Bronchial epithelial cell (primary cell): ENCODE data around the gene MAN1C1. TPM values are rescaled to one million over a fixed set of nuclear protein-coding genes. Genes with fewer than 3 reads are reported as not detected.

Experiments
- DNase-seq: peaks from one replicate; pipeline ENCODE4 v3.0.0-alpha.2; 2010; ENCODE audit warnings: low read depth
- FAIRE-seq: peaks from 2 replicates; lab custom pipeline; 2011; peaks lifted over from hg19 to GRCh38; lab: Jason Lieb, UNC
- H3K27me3 ChIP-seq: 2 replicates; pipeline ENCODE4 v1.5.1; 2011; ENCODE audit warnings: low read length; ENCODE audit not compliant: control insufficient read depth, insufficient read depth
- H3K36me3 ChIP-seq: 2 replicates; pipeline ENCODE4 v1.5.1; 2011; ENCODE audit warnings: low read length; ENCODE audit not compliant: control insufficient read depth, insufficient read depth
- H3K4me3 ChIP-seq: 2 replicates; pipeline ENCODE4 v1.5.1; 2011; ENCODE audit warnings: mild to moderate bottlenecking, low read depth, low read length, control low read depth
- total RNA-seq: library from RNA; depleted of rRNA; stranded (reverse); fragments of >200 nt; gene quantifications from 2 replicates; pipeline ENCODE4 v1.2.1, GENCODE V29; 2014
- TF ChIP-seq, protein P1 (sequence below): IDR thresholded peaks from 2 replicates; pipeline ENCODE4 v1.5.1; 2011; ENCODE audit warnings: mild to moderate bottlenecking, moderate library complexity, low read length, control low read depth, inconsistent platforms; ENCODE audit not compliant: insufficient read depth, severe bottlenecking

MAN1C1 gene
- total RNA-seq, 1 donor from 2014 or later: under 0.01 TPM

DNA sequence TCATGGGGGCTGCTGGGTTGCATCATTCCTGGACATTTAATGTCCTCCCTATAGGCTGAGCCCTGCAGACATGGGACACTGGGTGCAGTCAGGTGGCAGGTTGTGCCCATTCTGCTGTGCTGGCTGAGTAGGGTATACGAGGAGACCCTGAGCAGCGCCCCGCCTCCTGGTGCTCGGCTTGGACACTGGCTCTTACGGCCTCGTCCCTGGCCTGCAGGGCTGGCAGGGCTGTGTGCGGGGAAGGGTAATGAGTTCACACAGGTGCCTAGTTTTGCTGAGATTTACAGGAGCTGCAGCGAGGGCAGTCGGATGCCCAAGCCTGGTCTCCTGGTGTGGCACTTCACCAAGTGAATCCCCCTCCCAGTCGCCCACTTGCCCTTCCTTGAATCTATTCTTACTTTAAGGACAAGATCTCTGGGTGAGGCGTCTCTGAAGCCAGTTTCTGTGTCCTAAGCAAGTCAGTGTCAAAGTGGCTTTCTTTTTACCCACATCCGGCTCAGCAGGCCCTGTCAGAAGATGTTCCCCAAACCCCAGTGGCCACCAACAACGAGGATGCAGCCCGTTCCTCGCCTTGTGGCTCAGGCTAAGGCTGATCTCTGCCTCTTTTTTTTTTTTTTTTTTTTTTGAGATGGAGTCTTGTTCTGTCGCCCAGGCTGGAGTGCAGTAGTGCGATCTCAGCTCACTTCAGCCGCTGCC lies 73.2 kb downstream of the MAN1C1 start:
- TF ChIP-seq, protein P1, sequence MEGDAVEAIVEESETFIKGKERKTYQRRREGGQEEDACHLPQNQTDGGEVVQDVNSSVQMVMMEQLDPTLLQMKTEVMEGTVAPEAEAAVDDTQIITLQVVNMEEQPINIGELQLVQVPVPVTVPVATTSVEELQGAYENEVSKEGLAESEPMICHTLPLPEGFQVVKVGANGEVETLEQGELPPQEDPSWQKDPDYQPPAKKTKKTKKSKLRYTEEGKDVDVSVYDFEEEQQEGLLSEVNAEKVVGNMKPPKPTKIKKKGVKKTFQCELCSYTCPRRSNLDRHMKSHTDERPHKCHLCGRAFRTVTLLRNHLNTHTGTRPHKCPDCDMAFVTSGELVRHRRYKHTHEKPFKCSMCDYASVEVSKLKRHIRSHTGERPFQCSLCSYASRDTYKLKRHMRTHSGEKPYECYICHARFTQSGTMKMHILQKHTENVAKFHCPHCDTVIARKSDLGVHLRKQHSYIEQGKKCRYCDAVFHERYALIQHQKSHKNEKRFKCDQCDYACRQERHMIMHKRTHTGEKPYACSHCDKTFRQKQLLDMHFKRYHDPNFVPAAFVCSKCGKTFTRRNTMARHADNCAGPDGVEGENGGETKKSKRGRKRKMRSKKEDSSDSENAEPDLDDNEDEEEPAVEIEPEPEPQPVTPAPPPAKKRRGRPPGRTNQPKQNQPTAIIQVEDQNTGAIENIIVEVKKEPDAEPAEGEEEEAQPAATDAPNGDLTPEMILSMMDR: no peak
- FAIRE-seq: no peak
- no peak for DNase-seq
- Histone ChIP-seq H3K27me3 (peaks cover 2% of the 10 kb centered on the region), H3K36me3 (no peaks in the 10 kb centered on the region), H3K4me3 (no peak overlapping the region)

DNA sequence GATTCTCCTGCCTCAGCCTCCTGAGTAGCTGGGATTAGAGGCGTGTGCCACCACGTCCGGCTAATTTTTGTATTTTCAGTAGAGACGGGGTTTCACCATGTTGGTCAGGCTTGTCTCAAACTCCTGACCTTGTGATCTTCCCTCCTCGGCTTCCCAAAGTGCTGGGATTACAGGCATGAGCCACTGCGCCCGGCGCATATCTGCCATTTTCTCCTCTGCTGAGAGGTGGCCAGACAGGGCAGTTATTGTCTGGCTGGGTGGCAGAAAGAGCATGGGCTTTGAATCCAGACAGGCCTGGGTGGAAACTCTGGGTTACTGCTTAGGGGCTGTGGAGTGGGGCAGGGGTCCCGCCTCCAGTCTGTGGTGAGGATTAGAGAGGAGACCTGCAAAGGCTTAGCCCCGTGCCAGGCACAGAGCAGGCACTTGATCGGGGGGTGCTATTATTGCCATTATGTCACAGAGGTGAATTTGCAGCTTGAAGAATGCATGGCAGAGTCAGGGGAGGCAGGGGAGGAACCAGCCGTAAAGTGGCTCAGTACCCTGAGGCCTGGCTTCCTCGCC lies 73.9 kb downstream of the MAN1C1 start:
- TF ChIP-seq, protein P1: no peak
- DNase-seq (no peak), FAIRE-seq (no peak)
- H3K36me3 ChIP-seq: no peaks in the 10 kb centered on the region
- peaks cover 2% of the 10 kb centered on the region for H3K27me3 ChIP-seq
- no peak overlapping the region for H3K4me3 ChIP-seq

DNA sequence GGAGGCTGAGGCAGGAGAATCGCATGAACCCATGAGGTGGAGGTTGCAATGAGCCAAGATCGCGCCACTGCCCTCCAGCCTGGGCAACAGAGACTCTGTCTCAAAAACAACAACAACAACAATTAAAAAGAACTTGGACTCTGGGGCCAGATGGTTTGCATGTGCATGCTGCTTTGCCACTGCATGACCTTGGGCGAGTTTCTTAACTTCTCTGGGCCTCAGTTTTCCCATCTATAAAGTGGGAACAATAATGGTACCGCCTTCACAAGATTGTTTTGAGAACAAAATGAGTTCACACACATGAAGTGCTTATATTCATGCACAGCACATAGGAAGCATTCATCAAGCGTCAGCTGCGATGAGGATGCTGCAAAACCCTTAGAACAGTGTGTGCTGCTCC lies 74.6 kb downstream of the MAN1C1 start:
- no peak overlapping the region for H3K4me3 ChIP-seq
- FAIRE-seq: no peak
- TF ChIP-seq, protein P1: no peak
- no peak for DNase-seq
- peaks cover 2% of the 10 kb centered on the region for H3K27me3 ChIP-seq
- H3K36me3 ChIP-seq: no peaks in the 10 kb centered on the region

DNA sequence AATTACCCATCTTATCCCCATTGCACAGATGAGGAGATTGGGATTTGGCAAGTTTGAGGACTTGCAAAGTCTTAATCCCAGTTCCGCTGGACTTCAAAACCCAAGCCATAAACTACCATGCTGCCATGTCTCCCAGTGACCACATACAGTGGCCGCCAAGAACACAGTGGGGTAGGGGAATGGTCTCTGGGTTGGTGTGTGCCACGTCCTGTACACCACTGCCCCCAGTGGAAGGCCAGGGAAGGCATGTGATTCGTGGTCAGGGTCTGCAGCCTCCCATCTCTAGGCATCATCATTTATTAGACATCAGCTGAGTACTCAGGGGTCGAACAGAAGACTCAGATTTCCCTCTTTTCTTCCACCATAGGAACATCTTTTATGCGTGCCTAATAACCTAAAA lies 76.0 kb downstream of the MAN1C1 start:
- no peak for DNase-seq
- FAIRE-seq: no peak
- TF ChIP-seq, protein P1: peak; percentile 51
- no peaks in the 10 kb centered on the region for H3K36me3 ChIP-seq
- H3K27me3 ChIP-seq: peaks cover 2% of the 10 kb centered on the region
- no peak overlapping the region for H3K4me3 ChIP-seq

DNA sequence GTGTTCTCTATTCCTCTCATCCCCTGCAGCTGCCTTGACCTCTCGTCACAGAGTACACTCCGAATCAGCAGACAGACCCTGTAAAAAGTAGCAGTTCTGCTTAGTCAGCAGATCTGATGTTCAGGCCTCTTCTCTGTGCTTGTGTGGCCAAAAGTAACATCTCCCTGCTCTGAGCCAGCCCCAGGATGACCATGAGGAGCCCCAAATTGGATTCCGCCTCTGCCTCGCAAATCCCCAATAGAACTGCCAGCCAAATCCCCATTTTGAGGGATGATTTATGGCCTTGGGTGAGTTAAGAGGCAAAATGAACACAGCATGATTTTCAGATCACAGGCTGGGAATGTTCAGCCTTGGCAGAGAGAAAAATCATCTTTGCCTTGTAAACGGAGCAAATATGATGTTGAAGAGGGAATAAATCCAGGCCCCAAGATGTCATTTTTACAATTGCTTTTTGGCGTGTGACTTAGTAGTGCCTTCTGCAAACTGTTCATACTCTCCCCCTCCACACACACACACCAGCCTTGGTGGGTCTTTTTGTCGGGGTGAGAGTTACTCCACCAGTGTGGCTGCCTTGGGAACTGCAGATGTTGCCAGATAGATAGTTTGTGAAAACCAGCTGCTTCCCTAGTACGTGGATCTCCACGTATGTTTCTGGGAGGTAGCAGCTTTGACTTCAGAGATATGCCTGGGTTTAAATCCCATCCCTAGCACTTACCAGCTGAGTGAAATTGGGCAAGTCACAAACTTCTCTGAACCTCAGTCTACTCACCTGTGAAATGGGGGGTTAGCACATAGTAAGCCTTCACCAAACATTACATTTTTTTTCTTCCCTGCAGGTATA lies 77.8 kb downstream of the MAN1C1 start:
- H3K36me3 ChIP-seq: no peaks in the 10 kb centered on the region
- no peak for DNase-seq
- peaks cover 2% of the 10 kb centered on the region for H3K27me3 ChIP-seq
- no peak overlapping the region for H3K4me3 ChIP-seq
- TF ChIP-seq, protein P1: no peak
- peak; percentile 36 for FAIRE-seq
